Activated B cell treated with CpG ODN at 0.5 μM for 24 hours (primary cell): ENCODE results near the gene TDRD12. TPM values are rescaled to one million over a fixed set of nuclear protein-coding genes. Genes with fewer than 3 reads are reported as not detected.

ENCODE experiments used
- ATAC-seq: fragments of 200-7000 bp; cut with Tn5 transposase; one replicate; pipeline ENCODE4 v1.10.0; 2021; ENCODE audit warnings: low read depth, mild to moderate bottlenecking, moderate library complexity
- CTCF ChIA-PET: fragments of 350-600 bp; sonication (Branson Sonifier 250); formaldehyde crosslinking; loops from one replicate; lab custom pipeline; 2021; ENCODE audit warnings: antibody characterized with exemption; lab: Charles Lee
- POLR2A ChIA-PET: fragments of 350-600 bp; sonication (Branson Sonifier 250); formaldehyde crosslinking; loops from one replicate; lab custom pipeline; 2021; ENCODE audit warnings: antibody characterized with exemption; lab: Charles Lee
- DNase-seq: peaks from one replicate; pipeline ENCODE4 v3.0.0; 2022
- H3K27ac Mint-ChIP-seq: one replicate; pipeline ENCODE4 v1.8.0; 2020; ENCODE audit warnings: mixed read lengths
- H3K27me3 Mint-ChIP-seq: one replicate; pipeline ENCODE4 v1.8.0; 2021; ENCODE audit warnings: mixed read lengths
- H3K36me3 Mint-ChIP-seq: one replicate; pipeline ENCODE4 v1.8.0; 2021; ENCODE audit warnings: low read depth, mixed read lengths
- H3K4me1 Mint-ChIP-seq: one replicate; pipeline ENCODE4 v1.8.0; 2021; ENCODE audit warnings: mixed read lengths
- H3K4me3 Mint-ChIP-seq: one replicate; pipeline ENCODE4 v1.8.0; 2020; ENCODE audit warnings: mild to moderate bottlenecking, mixed read lengths
- H3K9me3 Mint-ChIP-seq: one replicate; pipeline ENCODE4 v1.8.0; 2020; ENCODE audit warnings: mixed read lengths
- CTCF ChIP-seq: fragments of 200-600 bp; IDR thresholded peaks from one replicate; pipeline ENCODE4 v1.8.0; 2022; ENCODE audit warnings: antibody characterized with exemption, mild to moderate bottlenecking
- intact Hi-C: fragments of 100-400 bp; cut with micrococcal nuclease; formaldehyde crosslinking; loops from one replicate; pipeline ENCODE4 v1.15.1; 2024
- total RNA-seq: library from RNA; stranded (reverse); gene quantifications from 2 replicates; pipeline ENCODE4 v1.2.3, GENCODE V29; 2022

The TDRD12 gene
- total RNA-seq, 1 donor from 2014 or later, result 1.2 TPM

GRCh38 chr19:32870981-32871451 is 151.4 kb downstream of the TDRD12 start:
- intact Hi-C loops, result no loop called here
- no peak overlapping the region for H3K27ac Mint-ChIP-seq
- TF ChIP-seq CTCF, result no peak
- no peak overlapping the region for H3K4me3 Mint-ChIP-seq
- POLR2A ChIA-PET, result no interaction called here
- H3K9me3 Mint-ChIP-seq, result no peaks in the 10 kb centered on the region
- CTCF ChIA-PET, result no interaction called here
- no peaks in the 10 kb centered on the region for H3K27me3 Mint-ChIP-seq
- DNase-seq, result no peak
- H3K4me1 Mint-ChIP-seq, result no peaks in the 10 kb centered on the region
- no peak for ATAC-seq
- no peaks in the 10 kb centered on the region for H3K36me3 Mint-ChIP-seq

GRCh38 chr19:32872391-32872790 is 152.8 kb downstream of the TDRD12 start:
- ATAC-seq (no peak), DNase-seq (no peak)
- Mint-ChIP-seq H3K4me1 (no peaks in the 10 kb centered on the region), H3K27ac (no peak overlapping the region), H3K27me3 (no peaks in the 10 kb centered on the region), H3K36me3 (no peaks in the 10 kb centered on the region), H3K9me3 (no peaks in the 10 kb centered on the region), H3K4me3 (no peak overlapping the region)
- ChIA-PET CTCF (no interaction called here), POLR2A (no interaction called here)
- intact Hi-C loops, result no loop called here
- no peak for TF ChIP-seq CTCF

- no peaks in the 10 kb centered on the region for H3K9me3 Mint-ChIP-seq
- no peak for TF ChIP-seq CTCF
- ATAC-seq (no peak), DNase-seq (no peak)
- H3K27me3 Mint-ChIP-seq, result no peaks in the 10 kb centered on the region
- ChIA-PET POLR2A (no interaction called here), CTCF (no interaction called here)
- no peaks in the 10 kb centered on the region for H3K4me1 Mint-ChIP-seq
- no peak overlapping the region for H3K4me3 Mint-ChIP-seq
- intact Hi-C loops, result no loop called here
- peaks cover 5% of the 10 kb centered on the region for H3K36me3 Mint-ChIP-seq
- H3K27ac Mint-ChIP-seq, result no peak overlapping the region
Measured at GRCh38 chr19:32873247-32873959, 153.8 kb downstream of the TDRD12 start.

GRCh38 chr19:32874605-32875004 is 155.0 kb downstream of the TDRD12 start:
- no peaks in the 10 kb centered on the region for H3K9me3 Mint-ChIP-seq
- ATAC-seq (no peak), DNase-seq (no peak)
- no peak overlapping the region for H3K27ac Mint-ChIP-seq
- no peak overlapping the region for H3K4me3 Mint-ChIP-seq
- TF ChIP-seq CTCF, result no peak
- ChIA-PET POLR2A (no interaction called here), CTCF (no interaction called here)
- intact Hi-C loops, result no loop called here
- no peaks in the 10 kb centered on the region for H3K27me3 Mint-ChIP-seq
- H3K36me3 Mint-ChIP-seq, result peaks cover 11% of the 10 kb centered on the region
- H3K4me1 Mint-ChIP-seq, result no peaks in the 10 kb centered on the region

- Mint-ChIP-seq H3K4me1 (no peaks in the 10 kb centered on the region), H3K27ac (no peak overlapping the region), H3K4me3 (no peak overlapping the region), H3K36me3 (peaks cover 14% of the 10 kb centered on the region), H3K27me3 (no peaks in the 10 kb centered on the region), H3K9me3 (no peaks in the 10 kb centered on the region)
- ATAC-seq (no peak), DNase-seq (no peak)
- ChIA-PET CTCF (no interaction called here), POLR2A (no interaction called here)
- TF ChIP-seq CTCF, result no peak
- intact Hi-C loops, result no loop called here
Measured at GRCh38 chr19:32875428-32875827, 155.9 kb downstream of the TDRD12 start.
